Suprapubic skin (tissue), 4 donors: ENCODE results near the gene PRDX5. TPM values are rescaled to one million over a fixed set of nuclear protein-coding genes. Genes with fewer than 3 reads are reported as not detected.

Experiments used
- DNase-seq, 2 donors: peaks; one replicate each; pipeline ENCODE4 v3.0.0-alpha.2; 2019; ENCODE audit warnings: low spot score in 2 of 2
- H3K27ac ChIP-seq: fragments of 200-600 bp; sonication (generic); one replicate; pipeline ENCODE4 v1.5.1; 2019
- H3K27me3 ChIP-seq: fragments of 200-600 bp; sonication (generic); one replicate; pipeline ENCODE4 v1.5.1; 2019
- H3K36me3 ChIP-seq: fragments of 200-600 bp; sonication (generic); one replicate; pipeline ENCODE4 v1.5.1; 2019
- H3K4me1 ChIP-seq: fragments of 200-600 bp; sonication (generic); one replicate; pipeline ENCODE4 v1.5.1; 2019
- H3K4me3 ChIP-seq: fragments of 200-600 bp; sonication (generic); one replicate; pipeline ENCODE4 v1.5.1; 2019; ENCODE audit warnings: mild to moderate bottlenecking
- H3K9me3 ChIP-seq: fragments of 200-600 bp; sonication (generic); one replicate; pipeline ENCODE4 v1.5.1; 2019
- CTCF ChIP-seq, 2 donors: fragments of 200-600 bp in 1 of 2; fragments of 450-650 bp in 1 of 2; sonication (generic) in 1 of 2; IDR thresholded peaks; one replicate each; pipeline ENCODE4 v1.5.1; 2016 to 2019; ENCODE audit warnings: antibody characterized with exemption in 2 of 2, mild to moderate bottlenecking in 1 of 2, moderate library complexity in 1 of 2
- EP300 ChIP-seq: sonication (generic); formaldehyde crosslinking; IDR thresholded peaks from one replicate; pipeline ENCODE4 v1.6.1; 2017; ENCODE audit warnings: antibody characterized with exemption
- POLR2A ChIP-seq, 2 donors: fragments of 450-650 bp; IDR thresholded peaks; one replicate each; pipeline ENCODE4 v1.6.1; 2017; ENCODE audit warnings: antibody characterized with exemption in 2 of 2, mild to moderate bottlenecking in 2 of 2, moderate library complexity in 2 of 2
- POLR2AphosphoS5 ChIP-seq, 3 donors: sonication (generic); formaldehyde crosslinking; IDR thresholded peaks; one replicate each; pipeline ENCODE4 v1.6.1; 2017; ENCODE audit warnings: antibody characterized with exemption in 3 of 3
- WGBS: methylation state at CpG from one replicate; pipeline ENCODE4 v1.1.5; 2018; 5-methylcytosine and 5-hydroxymethylcytosine counted together
- total RNA-seq, 4 donors: library from RNA; depleted of rRNA; stranded (reverse); fragments of >200 nt; gene quantifications; one replicate each; pipeline ENCODE4 v1.1.0, GENCODE V29; 2016

Gene PRDX5
- total RNA-seq, 4 donors from 2014 or later: 130 to 227 (median 187) TPM

DNA sequence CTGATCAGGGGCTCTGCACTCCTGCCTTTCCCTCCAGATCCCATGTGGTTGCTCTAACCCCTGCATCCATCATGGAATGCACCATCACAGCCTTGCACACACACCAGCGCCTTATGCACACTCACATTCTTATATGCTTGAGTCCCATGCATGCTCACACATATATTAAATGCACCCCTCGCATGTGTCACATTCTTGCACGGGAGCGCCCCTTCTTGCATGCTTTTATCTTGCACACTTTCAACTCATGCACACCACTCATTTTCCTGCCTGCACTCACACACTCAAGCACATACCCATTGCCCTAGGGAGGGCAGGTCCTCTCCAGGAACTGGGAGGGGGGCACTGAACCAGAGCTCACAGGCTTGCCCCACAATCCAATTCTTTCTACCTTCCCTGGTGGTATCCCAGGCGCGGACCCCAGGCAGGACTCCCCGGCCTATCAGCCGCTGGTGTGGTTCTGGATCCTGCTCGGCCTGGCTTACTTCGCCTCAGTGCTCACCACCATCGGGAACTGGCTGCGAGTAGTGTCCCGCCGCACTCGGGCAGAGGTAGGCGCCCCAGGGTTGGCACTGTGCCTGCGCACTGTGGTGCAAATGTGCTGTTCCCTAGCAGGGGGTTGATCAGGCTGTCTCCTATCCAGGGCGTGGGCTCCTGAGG is 20.1 kb upstream of the PRDX5 start:
- H3K27ac ChIP-seq: no peak overlapping the region
- H3K4me1 ChIP-seq: peaks cover 38% of the 10 kb centered on the region

DNA sequence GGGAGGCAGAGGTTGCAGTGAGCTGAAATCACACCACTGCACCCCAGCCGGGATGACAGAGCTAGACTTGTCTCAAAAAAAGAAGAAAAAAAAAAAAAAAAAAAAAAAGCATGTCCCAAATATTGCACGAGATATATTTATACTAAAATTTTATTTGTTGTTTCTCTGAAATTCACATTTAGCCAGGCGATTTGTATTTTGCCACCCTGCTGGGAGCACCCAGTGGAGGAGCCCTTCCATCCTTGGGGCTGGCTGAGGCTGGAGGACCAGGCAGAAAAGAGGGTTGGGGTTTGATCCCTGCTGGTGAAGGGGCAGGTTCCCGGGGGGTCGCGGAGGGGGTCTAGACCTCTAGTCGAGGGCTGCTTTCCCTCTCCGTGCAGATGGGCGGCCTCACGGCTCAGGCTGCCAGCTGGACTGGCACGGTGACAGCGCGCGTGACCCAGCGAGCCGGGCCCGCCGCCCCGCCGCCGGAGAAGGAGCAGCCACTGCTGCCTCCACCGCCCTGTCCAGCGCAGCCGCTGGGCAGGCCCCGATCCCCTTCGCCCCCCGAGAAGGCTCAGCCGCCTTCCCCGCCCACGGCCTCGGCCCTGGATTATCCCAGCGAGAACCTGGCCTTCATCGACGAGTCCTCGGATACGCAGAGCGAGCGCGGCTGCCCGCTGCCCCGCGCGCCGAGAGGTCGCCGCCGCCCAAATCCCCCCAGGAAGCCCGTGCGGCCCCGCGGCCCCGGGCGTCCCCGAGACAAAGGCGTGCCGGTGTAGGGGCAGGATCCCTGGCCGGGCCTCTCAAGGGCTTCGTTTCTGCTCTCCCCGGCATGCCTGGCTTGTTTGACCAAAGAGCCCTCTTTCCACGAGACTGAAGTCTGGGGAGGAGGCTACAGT is 18.7 kb upstream of the PRDX5 start:
- Histone ChIP-seq H3K4me1 (peaks cover 44% of the 10 kb centered on the region), H3K27ac (peak overlapping the region; percentile 64), H3K27me3 (peaks cover 46% of the 10 kb centered on the region), H3K9me3 (no peaks in the 10 kb centered on the region), H3K36me3 (no peaks in the 10 kb centered on the region), H3K4me3 (peak overlapping the region; percentile 54)
- WGBS: 6% methylated on average over 23 of the region's 60 CpGs
- no peak for TF ChIP-seq CTCF (IDR thresholded peaks at IDR 0.05)
- TF ChIP-seq POLR2AphosphoS5 (IDR thresholded peaks at IDR 0.05): no peak
- no peak for TF ChIP-seq EP300
- TF ChIP-seq POLR2A (IDR thresholded peaks at IDR 0.05): no peak
- DNase-seq: no peak

More for the DNA sequence above, 20.1 kb upstream of the PRDX5 start:
- H3K27me3 ChIP-seq: peaks cover 50% of the 10 kb centered on the region
- H3K4me3 ChIP-seq: no peak overlapping the region
- H3K36me3 ChIP-seq: no peaks in the 10 kb centered on the region
- TF ChIP-seq POLR2AphosphoS5 (IDR thresholded peaks at IDR 0.05) (no peak), POLR2A (IDR thresholded peaks at IDR 0.05) (no peak), EP300 (no peak), CTCF (IDR thresholded peaks at IDR 0.05) (no peak)
- 72% methylated on average over 6 of the region's 18 CpGs for WGBS
- H3K9me3 ChIP-seq: no peaks in the 10 kb centered on the region
- no peak for DNase-seq

DNA sequence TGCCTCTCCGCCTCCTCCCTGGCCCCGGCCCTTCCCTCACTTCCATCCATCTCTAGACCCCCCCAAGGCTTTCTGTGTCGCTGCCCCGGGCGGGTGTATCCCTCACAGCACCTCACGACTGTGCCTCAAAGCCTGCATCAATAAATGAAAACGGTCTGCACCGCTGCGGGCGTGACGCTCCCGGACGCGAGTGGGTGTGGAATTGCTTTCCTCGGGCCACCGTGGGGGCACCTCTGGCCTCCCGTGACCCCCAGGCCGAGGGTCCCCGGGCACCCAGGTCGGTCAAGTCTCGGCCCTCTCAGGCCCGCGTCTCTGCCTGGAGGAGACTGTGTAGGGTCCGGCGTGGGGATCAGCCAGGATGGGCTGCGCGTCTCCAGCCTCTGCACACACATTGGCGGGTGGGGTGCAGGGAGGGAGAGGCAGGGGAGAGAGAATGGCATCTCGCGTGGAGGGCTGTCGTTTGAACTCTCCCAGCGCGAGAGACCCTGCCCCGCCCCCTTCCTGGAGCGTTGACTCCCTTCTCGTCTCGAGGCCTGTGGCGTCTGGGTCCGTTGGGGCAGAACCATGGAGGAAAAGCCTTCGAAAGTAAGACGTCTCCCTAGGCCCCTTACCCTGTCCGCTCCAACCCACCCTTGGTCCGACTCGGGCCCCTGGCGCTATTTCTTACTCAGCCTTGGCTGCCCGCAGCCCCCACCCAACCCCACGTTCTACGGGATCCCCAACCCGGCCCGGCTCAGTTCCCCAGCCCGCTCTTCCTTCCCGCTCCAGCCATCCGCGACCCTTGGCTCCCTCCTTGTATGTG is 17.9 kb upstream of the PRDX5 start, which contains the start of gene CATSPERZ:
CATSPERZ (plus strand) TSS at position 512 of the 802 bp plus-strand sequence; CDS start at position 565, 53 bp downstream.
- WGBS: 12% methylated on average over 20 of the region's 54 CpGs
- DNase-seq: no peak
- TF ChIP-seq EP300: no peak
- no peak for TF ChIP-seq CTCF (IDR thresholded peaks at IDR 0.05)
- no peak for TF ChIP-seq POLR2A (IDR thresholded peaks at IDR 0.05)
- TF ChIP-seq POLR2AphosphoS5 (IDR thresholded peaks at IDR 0.05): no peak
- peaks cover 42% of the 10 kb centered on the region for H3K27me3 ChIP-seq
- no peaks in the 10 kb centered on the region for H3K36me3 ChIP-seq
- H3K4me3 ChIP-seq: peak within 1 kb of the TSS; percentile 54
- H3K27ac ChIP-seq: peak within 1 kb of the TSS; percentile 64
- no peaks in the 10 kb centered on the region for H3K9me3 ChIP-seq
- peaks cover 49% of the 10 kb centered on the region for H3K4me1 ChIP-seq

- WGBS: 88% methylated on average over 10 of the region's 13 CpGs
- Histone ChIP-seq H3K9me3 (no peaks in the 10 kb centered on the region), H3K4me3 (no peak overlapping the region), H3K36me3 (no peaks in the 10 kb centered on the region), H3K27ac (peak overlapping the region; percentile 96), H3K4me1 (peaks cover 56% of the 10 kb centered on the region), H3K27me3 (peaks cover 22% of the 10 kb centered on the region)
- DNase-seq: no peak
- TF ChIP-seq CTCF (IDR thresholded peaks at IDR 0.05): no peak
- TF ChIP-seq POLR2AphosphoS5 (IDR thresholded peaks at IDR 0.05): no peak
- no peak for TF ChIP-seq EP300
- TF ChIP-seq POLR2A (IDR thresholded peaks at IDR 0.05): no peak
These were observed 14.6 kb upstream of the PRDX5 start for GRCh38 chr11:64303109-64304031.
